HEK293 (cell line): ENCODE results near the gene SOX21.
A peak's percentile ranks its signal among the peaks of the same experiment; 100 is the strongest.

Source experiments
- ZIC2 ChIP-seq: fragments of 450-650 bp; formaldehyde crosslinking; IDR thresholded peaks from 2 replicates; pipeline ENCODE4 v1.5.1; 2016; ENCODE audit warnings: missing biosample characterization, missing genetic modification characterization
- ZNF341 ChIP-seq: fragments of 450-650 bp; formaldehyde crosslinking; IDR thresholded peaks from 2 replicates; pipeline ENCODE4; 2016; ENCODE audit warnings: low read depth, missing biosample characterization, missing genetic modification characterization
- ZNF791 ChIP-seq: fragments of 450-650 bp; formaldehyde crosslinking; IDR thresholded peaks from 2 replicates; pipeline ENCODE4 v1.5.1; 2016; ENCODE audit warnings: missing biosample characterization, missing genetic modification characterization

Gene SOX21

DNA sequence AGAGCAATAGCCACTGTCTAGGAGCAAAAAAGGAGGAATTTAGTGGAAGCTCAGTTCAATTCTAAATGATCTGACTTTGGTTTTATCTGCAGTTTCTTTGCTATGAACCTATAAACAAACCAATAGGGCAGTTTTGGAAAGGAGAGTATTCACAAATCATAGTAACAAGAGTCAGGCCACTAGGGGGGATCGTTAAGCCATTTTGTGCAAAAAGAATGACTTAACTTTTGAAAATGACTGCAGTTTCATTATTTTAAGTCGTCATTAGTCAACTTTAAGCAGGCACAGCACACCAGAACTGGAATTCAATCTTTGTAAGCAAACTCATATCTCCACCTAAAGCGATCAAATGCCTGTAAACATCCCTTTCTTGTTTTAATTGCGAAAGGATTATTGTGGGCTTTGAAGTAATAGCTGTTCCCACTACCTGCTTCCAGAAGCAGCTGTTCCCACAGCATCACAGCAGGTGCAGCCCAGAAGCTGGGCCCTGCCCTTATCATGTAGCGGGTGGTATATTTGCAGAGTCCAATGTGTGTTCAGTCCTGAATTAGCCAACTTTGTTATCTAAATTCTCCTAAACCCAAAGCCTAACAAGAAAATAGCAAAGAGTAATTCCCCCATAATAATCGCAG is 51.5 kb downstream of the SOX21 start (continued):
- TF ChIP-seq ZNF341 (tag by site-specific recombination): peak; percentile 81
- no peak for TF ChIP-seq ZNF791
- TF ChIP-seq ZIC2: peak; percentile 49
